Neural crest cell (in vitro differentiated cells): ENCODE data around the gene DOCK6. TPM values are rescaled to one million over a fixed set of nuclear protein-coding genes. Genes with fewer than 3 reads are reported as not detected.

ENCODE experiments used
- DNase-seq: peaks from one replicate; pipeline ENCODE4 v3.0.0; 2021; ENCODE audit warnings: low read depth, mixed read lengths, low spot score
- H3K27ac Mint-ChIP-seq: one replicate; pipeline ENCODE4 v1.8.0; 2021; ENCODE audit warnings: mild to moderate bottlenecking, mixed read lengths; ENCODE audit not compliant: unreplicated experiment
- H3K27me3 Mint-ChIP-seq: 2 replicates; pipeline ENCODE4 v1.8.0; 2021; ENCODE audit warnings: low read depth, mild to moderate bottlenecking, mixed read lengths
- H3K36me3 Mint-ChIP-seq: 2 replicates; pipeline ENCODE4 v1.8.0; 2021; ENCODE audit warnings: low read depth, mild to moderate bottlenecking, mixed read lengths
- H3K4me1 Mint-ChIP-seq: 2 replicates; pipeline ENCODE4 v1.8.0; 2021; ENCODE audit warnings: mixed read lengths
- H3K4me3 Mint-ChIP-seq: one replicate; pipeline ENCODE4 v1.8.0; 2021; ENCODE audit warnings: mild to moderate bottlenecking, mixed read lengths
- H3K9me3 Mint-ChIP-seq: 2 replicates; pipeline ENCODE4 v1.8.0; 2021; ENCODE audit warnings: mixed read lengths
- CTCF ChIP-seq: fragments of 200-600 bp; sonication (generic); conservative IDR thresholded peaks from 2 replicates; pipeline ENCODE4 v1.5.0; 2021; ENCODE audit warnings: antibody characterized with exemption, mild to moderate bottlenecking
- total RNA-seq: library from RNA; stranded (reverse); gene quantifications from 2 replicates; pipeline ENCODE4 v1.2.1, GENCODE V29; 2021

The DOCK6 gene
- total RNA-seq, 1 donor from 2014 or later: 40.6 TPM

GRCh38 chr19:11173516-11174155, 88.7 kb downstream of the DOCK6 start:
- H3K9me3 Mint-ChIP-seq: no peaks in the 10 kb centered on the region
- H3K4me1 Mint-ChIP-seq: no peaks in the 10 kb centered on the region
- H3K27me3 Mint-ChIP-seq: no peaks in the 10 kb centered on the region
- H3K27ac Mint-ChIP-seq: no peak overlapping the region
- TF ChIP-seq CTCF: no peak
- DNase-seq: no peak
- H3K36me3 Mint-ChIP-seq: peaks cover 8% of the 10 kb centered on the region
- no peak overlapping the region for H3K4me3 Mint-ChIP-seq

DNA sequence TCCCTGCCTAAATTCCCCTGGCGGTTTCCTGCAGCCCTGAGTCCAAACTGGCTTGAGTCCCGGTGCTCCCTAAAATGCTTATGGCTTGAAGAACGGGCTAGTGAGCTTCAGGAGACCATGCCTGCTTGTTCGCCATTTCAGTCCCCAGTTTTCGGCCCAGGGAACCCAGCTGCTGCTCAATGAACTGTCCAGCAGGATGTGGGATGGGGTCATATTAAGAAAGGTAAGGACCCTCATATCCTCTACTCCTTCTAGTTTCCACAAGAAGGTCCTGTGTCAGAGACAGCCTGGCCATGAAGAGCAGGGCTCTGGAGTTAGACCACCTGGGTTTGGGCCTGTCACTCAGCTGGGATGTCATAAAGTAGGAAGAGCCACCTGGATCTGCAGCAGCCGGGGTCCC, 89.7 kb downstream of the DOCK6 start:
- Mint-ChIP-seq H3K9me3 (no peaks in the 10 kb centered on the region), H3K27me3 (no peaks in the 10 kb centered on the region), H3K36me3 (peaks cover 12% of the 10 kb centered on the region), H3K4me3 (no peak overlapping the region), H3K27ac (no peak overlapping the region), H3K4me1 (no peaks in the 10 kb centered on the region)
- DNase-seq: no peak
- no peak for TF ChIP-seq CTCF

GRCh38 chr19:11171144-11171543, 91.2 kb downstream of the DOCK6 start:
- Mint-ChIP-seq H3K36me3 (peaks cover 10% of the 10 kb centered on the region), H3K27ac (no peak overlapping the region), H3K9me3 (no peaks in the 10 kb centered on the region), H3K4me3 (no peak overlapping the region), H3K27me3 (no peaks in the 10 kb centered on the region), H3K4me1 (no peaks in the 10 kb centered on the region)
- TF ChIP-seq CTCF: no peak
- DNase-seq: no peak

- DNase-seq: no peak
- Mint-ChIP-seq H3K4me3 (no peak overlapping the region), H3K27ac (peak overlapping the region; percentile 78), H3K9me3 (no peaks in the 10 kb centered on the region), H3K4me1 (no peaks in the 10 kb centered on the region), H3K36me3 (peaks cover 10% of the 10 kb centered on the region), H3K27me3 (no peaks in the 10 kb centered on the region)
- TF ChIP-seq CTCF: no peak
Observed at GRCh38 chr19:11169896-11170678, 92.2 kb downstream of the DOCK6 start.

- no peaks in the 10 kb centered on the region for H3K9me3 Mint-ChIP-seq
- no peaks in the 10 kb centered on the region for H3K27me3 Mint-ChIP-seq
- peaks cover 7% of the 10 kb centered on the region for H3K36me3 Mint-ChIP-seq
- H3K27ac Mint-ChIP-seq: no peak overlapping the region
- H3K4me3 Mint-ChIP-seq: no peak overlapping the region
- no peak for DNase-seq
- no peak for TF ChIP-seq CTCF
- no peaks in the 10 kb centered on the region for H3K4me1 Mint-ChIP-seq
Observed at GRCh38 chr19:11168568-11168967, 93.8 kb downstream of the DOCK6 start.
